Neutrophil (primary cell): Measurements from ENCODE around the gene LPIN1.

Experiments
- H3K27ac ChIP-seq: fragments of 200-600 bp; sonication (generic); 2 replicates; pipeline ENCODE4 v1.5.1; 2016; ENCODE audit warnings: mild to moderate bottlenecking, moderate library complexity
- H3K27me3 ChIP-seq: fragments of 200-600 bp; sonication (generic); 2 replicates; pipeline ENCODE4 v1.6.0; 2016; ENCODE audit warnings: mild to moderate bottlenecking
- H3K36me3 ChIP-seq: fragments of 200-600 bp; sonication (generic); 2 replicates; pipeline ENCODE4 v1.5.1; 2017
- H3K4me1 ChIP-seq, 2 experiments: fragments of 200-600 bp in 1 of 2; sonication (generic) in 1 of 2; 1 replicate in 1 of 2; 2 replicates in 1 of 2; pipeline versions ENCODE4 v1.5.1 to v1.6.1; 2013 to 2016; ENCODE audit warnings: low read depth in 1 of 2, low read length in 1 of 2, mild to moderate bottlenecking in 1 of 2, moderate library complexity in 1 of 2; ENCODE audit not compliant: control insufficient read depth in 1 of 2, insufficient read depth in 1 of 2
- H3K4me3 ChIP-seq, 2 experiments: fragments of 200-600 bp in 1 of 2; sonication (generic) in 1 of 2; 1 replicate in 1 of 2; 2 replicates in 1 of 2; pipeline ENCODE4 v1.5.1; 2013 to 2016; ENCODE audit warnings: low read depth in 1 of 2, low read length in 1 of 2, mild to moderate bottlenecking in 1 of 2, moderate library complexity in 1 of 2
- H3K9me3 ChIP-seq: fragments of 200-600 bp; sonication (generic); 2 replicates; pipeline ENCODE4 v1.5.1; 2016
- TF ChIP-seq, protein P1 (sequence below): fragments of 200-600 bp; sonication (generic); IDR thresholded peaks from 2 replicates; pipeline ENCODE4 v1.5.1; 2016; ENCODE audit warnings: antibody characterized with exemption

Gene LPIN1

DNA sequence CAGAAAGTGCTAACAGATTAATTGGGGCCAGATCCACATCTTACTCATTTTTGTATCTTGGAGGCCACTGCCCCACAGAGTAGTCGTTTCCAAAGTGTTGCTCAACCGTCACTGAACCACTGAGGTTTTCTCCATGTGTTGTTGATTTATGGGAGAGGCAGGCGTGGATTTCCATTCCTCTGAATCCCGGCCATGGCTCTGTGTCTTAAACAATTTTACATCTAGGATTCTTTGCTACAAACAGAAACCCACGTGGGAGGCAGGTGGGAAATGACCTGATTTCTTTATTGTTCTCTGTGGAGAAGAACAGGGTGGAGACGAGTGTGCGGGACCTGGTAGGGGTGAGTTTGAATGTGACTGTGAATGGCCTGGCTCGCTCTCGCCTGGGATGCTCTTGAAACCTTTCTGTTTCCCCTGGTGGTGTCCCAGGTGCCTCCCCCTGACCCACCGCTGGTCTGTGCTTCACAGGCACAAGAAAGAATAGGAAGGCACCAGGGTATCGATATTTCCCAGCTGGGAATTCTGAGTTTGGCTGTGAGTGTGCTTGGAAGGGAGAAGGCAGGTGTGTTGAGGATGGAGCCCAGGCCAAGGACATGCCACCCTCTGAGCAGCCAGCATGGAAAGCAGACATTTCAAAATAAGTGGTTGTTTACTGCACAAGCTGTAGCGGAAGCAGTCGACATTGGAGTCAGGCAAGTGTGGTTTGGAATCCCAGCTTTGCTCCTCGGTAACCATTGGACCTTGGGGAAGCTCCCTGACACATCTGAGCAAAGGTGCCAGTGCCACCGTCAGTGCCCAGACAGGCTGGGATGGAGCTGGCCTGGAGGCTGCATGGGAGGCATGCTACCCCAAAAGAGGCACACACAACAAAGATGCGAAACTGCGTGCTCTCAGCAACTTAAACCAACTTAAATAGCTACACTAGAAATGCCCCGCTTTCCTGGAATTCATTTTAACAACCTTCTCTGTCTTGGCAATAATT is 50.0 kb downstream of the LPIN1 start:
- TF ChIP-seq, protein P1, sequence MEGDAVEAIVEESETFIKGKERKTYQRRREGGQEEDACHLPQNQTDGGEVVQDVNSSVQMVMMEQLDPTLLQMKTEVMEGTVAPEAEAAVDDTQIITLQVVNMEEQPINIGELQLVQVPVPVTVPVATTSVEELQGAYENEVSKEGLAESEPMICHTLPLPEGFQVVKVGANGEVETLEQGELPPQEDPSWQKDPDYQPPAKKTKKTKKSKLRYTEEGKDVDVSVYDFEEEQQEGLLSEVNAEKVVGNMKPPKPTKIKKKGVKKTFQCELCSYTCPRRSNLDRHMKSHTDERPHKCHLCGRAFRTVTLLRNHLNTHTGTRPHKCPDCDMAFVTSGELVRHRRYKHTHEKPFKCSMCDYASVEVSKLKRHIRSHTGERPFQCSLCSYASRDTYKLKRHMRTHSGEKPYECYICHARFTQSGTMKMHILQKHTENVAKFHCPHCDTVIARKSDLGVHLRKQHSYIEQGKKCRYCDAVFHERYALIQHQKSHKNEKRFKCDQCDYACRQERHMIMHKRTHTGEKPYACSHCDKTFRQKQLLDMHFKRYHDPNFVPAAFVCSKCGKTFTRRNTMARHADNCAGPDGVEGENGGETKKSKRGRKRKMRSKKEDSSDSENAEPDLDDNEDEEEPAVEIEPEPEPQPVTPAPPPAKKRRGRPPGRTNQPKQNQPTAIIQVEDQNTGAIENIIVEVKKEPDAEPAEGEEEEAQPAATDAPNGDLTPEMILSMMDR: no peak
- no peaks in the 10 kb centered on the region for H3K4me1 ChIP-seq
- no peaks in the 10 kb centered on the region for H3K9me3 ChIP-seq
- no peak overlapping the region for H3K27ac ChIP-seq
- no peaks in the 10 kb centered on the region for H3K36me3 ChIP-seq
- no peaks in the 10 kb centered on the region for H3K27me3 ChIP-seq
- no peak overlapping the region for H3K4me3 ChIP-seq

DNA sequence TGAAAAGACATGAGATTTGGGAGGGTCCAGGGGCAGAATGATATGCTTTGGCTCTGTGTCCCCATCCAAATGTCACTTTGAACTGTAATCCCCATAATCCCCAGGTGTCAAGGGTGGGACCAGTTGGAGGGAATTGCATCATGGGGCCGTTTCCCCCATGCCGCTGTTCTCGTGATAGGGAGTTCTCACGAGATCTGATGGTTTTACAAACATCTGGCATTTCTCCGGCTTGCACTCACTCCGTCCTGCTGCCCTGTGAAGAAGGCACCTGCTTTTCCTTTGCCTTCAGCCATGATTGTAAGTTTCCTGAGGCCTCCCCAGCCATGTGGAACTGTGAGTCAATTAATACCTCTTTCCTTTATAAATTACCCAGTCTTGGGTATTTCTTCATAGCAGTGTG is 51.4 kb downstream of the LPIN1 start:
- H3K9me3 ChIP-seq: no peaks in the 10 kb centered on the region
- no peaks in the 10 kb centered on the region for H3K4me1 ChIP-seq
- H3K27ac ChIP-seq: no peak overlapping the region
- TF ChIP-seq, protein P1: no peak
- no peaks in the 10 kb centered on the region for H3K27me3 ChIP-seq
- no peak overlapping the region for H3K4me3 ChIP-seq
- no peaks in the 10 kb centered on the region for H3K36me3 ChIP-seq

GRCh38 chr2:11798701-11799435 is 52.4 kb downstream of the LPIN1 start:
- no peaks in the 10 kb centered on the region for H3K27me3 ChIP-seq
- no peaks in the 10 kb centered on the region for H3K36me3 ChIP-seq

DNA sequence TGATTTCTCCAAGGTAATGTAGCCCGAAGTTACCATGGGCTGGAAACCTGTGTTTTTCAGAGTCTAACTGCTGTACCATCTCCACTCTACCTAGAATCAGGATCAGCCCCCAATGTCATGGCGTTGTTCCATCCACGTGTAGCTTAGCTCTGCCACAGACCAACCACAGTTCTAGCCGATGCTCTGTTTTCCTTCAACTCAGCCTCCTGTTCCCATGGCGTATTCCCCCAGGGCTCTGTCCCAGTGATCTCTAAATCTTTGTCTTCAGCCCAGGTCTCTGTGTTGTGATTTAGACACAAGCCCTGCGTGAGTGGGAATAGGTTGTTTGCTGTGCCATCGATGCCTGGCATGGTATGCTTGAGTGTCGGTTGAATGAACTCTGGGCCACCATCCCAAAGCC is 53.4 kb downstream of the LPIN1 start:
- no peaks in the 10 kb centered on the region for H3K27me3 ChIP-seq
- H3K4me3 ChIP-seq: no peak overlapping the region
- no peaks in the 10 kb centered on the region for H3K9me3 ChIP-seq
- TF ChIP-seq, protein P1: no peak
- no peak overlapping the region for H3K27ac ChIP-seq
- H3K4me1 ChIP-seq: no peaks in the 10 kb centered on the region
- no peaks in the 10 kb centered on the region for H3K36me3 ChIP-seq

More at GRCh38 chr2:11798701-11799435, 52.4 kb downstream of the LPIN1 start:
- no peaks in the 10 kb centered on the region for H3K4me1 ChIP-seq
- no peaks in the 10 kb centered on the region for H3K9me3 ChIP-seq
- no peak overlapping the region for H3K4me3 ChIP-seq
- H3K27ac ChIP-seq: no peak overlapping the region
- TF ChIP-seq, protein P1: no peak

DNA sequence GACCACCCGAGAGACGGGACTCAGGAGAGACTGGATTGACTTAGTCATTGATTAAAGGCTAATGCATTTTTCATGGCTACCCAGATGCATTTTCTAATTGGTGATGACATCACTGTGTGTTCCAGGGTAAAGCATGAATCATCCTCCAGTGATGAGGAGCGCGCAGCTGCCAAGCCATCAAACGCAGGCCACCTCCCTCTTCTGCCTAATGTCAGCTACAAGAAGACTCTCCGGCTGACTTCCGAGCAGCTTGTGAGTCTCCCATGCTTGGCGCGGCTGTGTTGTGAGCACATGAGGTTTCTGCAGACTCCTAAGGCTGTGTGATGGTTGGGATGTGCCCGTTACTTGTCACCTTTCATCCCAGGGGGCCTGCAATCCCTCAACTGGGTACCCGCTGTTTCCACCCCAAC is 56.4 kb downstream of the LPIN1 start:
- H3K27me3 ChIP-seq: no peaks in the 10 kb centered on the region
- no peaks in the 10 kb centered on the region for H3K9me3 ChIP-seq
- H3K4me1 ChIP-seq: no peaks in the 10 kb centered on the region
- H3K36me3 ChIP-seq: no peaks in the 10 kb centered on the region
- TF ChIP-seq, protein P1: no peak
- H3K27ac ChIP-seq: no peak overlapping the region
- no peak overlapping the region for H3K4me3 ChIP-seq
